Measurements from ENCODE around the gene LENG1.

Gene LENG1

GRCh38 chr19:54105796-54106195, 53.7 kb downstream of the LENG1 start:
- H3K4me1 ChIP-seq (ENCODE audit: control extremely low read depth in 1 of 4, control insufficient read depth in 4 of 4, insufficient read depth in 4 of 4, low read length in 3 of 4), result peaks cover 0 to 12% (median 11%) of the 10 kb centered on the region in 4 experiments
- no peak for DNase-seq
- CTCF ChIA-PET, result no interaction called here
- WGBS (ENCODE audit: insufficient coverage), result 95% methylated on average over 10 of the region's 10 CpGs
- H3K36me3 ChIP-seq (ENCODE audit: control insufficient read depth in 4 of 4, insufficient read depth in 4 of 4, low read length in 3 of 4), result peaks cover 2 to 52% (median 36%) of the 10 kb centered on the region in 4 experiments
- H3K9me3 ChIP-seq (ENCODE audit: control extremely low read depth in 1 of 5, control insufficient read depth in 4 of 5, insufficient read depth in 2 of 5, low read depth in 1 of 5, low read length in 4 of 5), result no peaks in the 10 kb centered on the region
- no peak overlapping the region for H3K4me3 ChIP-seq (ENCODE audit: control insufficient read depth in 1 of 7, extremely low read depth in 1 of 7, insufficient read depth in 4 of 7, low read depth in 2 of 7, low read length in 6 of 7)
- no peak overlapping the region for H3K27ac ChIP-seq (ENCODE audit: insufficient read depth in 1 of 2, low read depth in 1 of 2, low read length in 2 of 2, poor library complexity in 1 of 2, severe bottlenecking in 2 of 2)
- H3K27me3 ChIP-seq (replicated peaks in 2 of 5; ENCODE audit: control insufficient read depth in 4 of 5, insufficient read depth in 5 of 5, low read length in 4 of 5), result no peaks in the 10 kb centered on the region
- POLR2A ChIA-PET, result no interaction called here

Data from common myeloid progenitor, CD34-positive (primary cell).